Mucosa of descending colon (tissue), 3 donors: Measurements from ENCODE around the gene INO80B. TPM values are rescaled to one million over a fixed set of nuclear protein-coding genes. Genes with fewer than 3 reads are reported as not detected.

Experiments
- ATAC-seq: fragments of 200-7000 bp; cut with Tn5 transposase; one replicate; pipeline ENCODE4 v1.9.1; 2020; ENCODE audit warnings: mild to moderate bottlenecking, moderate library complexity
- DNase-seq, 3 donors: peaks; one replicate each; pipeline ENCODE4 v3.0.0-alpha.2; 2020
- H3K36me3 ChIP-seq: fragments of 200-600 bp; one replicate; pipeline ENCODE4 v1.8.0; 2021; ENCODE audit warnings: low read depth, mild to moderate bottlenecking
- H3K4me1 ChIP-seq: fragments of 200-600 bp; one replicate; pipeline ENCODE4 v1.8.0; 2021; ENCODE audit warnings: low read depth, mild to moderate bottlenecking
- H3K4me3 ChIP-seq: fragments of 200-600 bp; one replicate; pipeline ENCODE4 v1.8.0; 2021; ENCODE audit warnings: mild to moderate bottlenecking
- H3K9me3 ChIP-seq: fragments of 200-600 bp; one replicate; pipeline ENCODE4 v1.8.0; 2021; ENCODE audit warnings: mild to moderate bottlenecking
- intact Hi-C, 2 donors: fragments of 100-400 bp; cut with DNase I in 1 of 2; cut with micrococcal nuclease in 1 of 2; formaldehyde crosslinking; loops; one replicate each; pipeline versions ENCODE4 v1.11.0 to v1.11.1; 2022; cut with DNase I, micrococcal nuclease
- total RNA-seq, 3 donors: library from RNA; stranded (reverse); fragmentation: NEBNext Ultra II Directional in 2 of 3; extraction: Animal tissue kit (Norgen Biotek cat#: 25700) in 2 of 3; gene quantifications; one replicate each; pipeline versions ENCODE4 v1.2.1 to v1.2.4, GENCODE V29; 2021 to 2023
- TF ChIP-seq, protein P1 (sequence below): fragments of 200-600 bp; IDR thresholded peaks from one replicate; pipeline ENCODE4 v1.8.0; 2022; ENCODE audit warnings: antibody characterized with exemption, mild to moderate bottlenecking
- donor health status: DM: no; HTN: no; CAD: no; lungs with moderate emphysema.
- donor health status: DM: no; HTN: no; CAD: no.
- donor health status: DM: no; HTN: yes; CAD: no.

INO80B gene
- total RNA-seq, 3 donors from 2014 or later, result 25.0 to 36.5 (median 32.3) TPM

DNA sequence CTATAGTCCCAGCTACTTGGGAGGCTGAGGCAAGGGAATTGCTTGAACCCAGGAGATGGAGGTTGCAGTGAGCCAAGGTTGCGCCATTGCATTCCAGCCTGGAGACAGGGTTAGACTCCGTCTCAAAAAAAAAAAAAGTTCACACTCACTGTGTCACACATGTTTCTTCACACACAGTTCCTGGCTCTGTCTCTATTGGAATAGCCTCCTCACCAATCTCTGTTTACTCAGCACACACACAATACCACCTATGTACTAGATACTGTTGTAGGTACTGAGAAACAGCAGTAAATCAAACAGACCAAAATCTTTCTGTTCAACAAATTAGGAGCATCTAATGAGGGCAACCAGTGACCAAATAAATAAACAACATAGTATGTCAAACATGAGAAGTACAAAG, 31.3 kb downstream of the INO80B start:
- intact Hi-C loops, result loop anchor here in 1 of 2 donors (10.0 kb wide), 1 partner anchor 49 kb away; no protein-coding TSS in a partner anchor
- Histone ChIP-seq H3K4me3 (no peak overlapping the region), H3K36me3 (peaks cover 5% of the 10 kb centered on the region), H3K4me1 (peaks cover 13% of the 10 kb centered on the region), H3K9me3 (no peaks in the 10 kb centered on the region)
- no peak for ATAC-seq
- no peak for DNase-seq
- TF ChIP-seq, protein P1, sequence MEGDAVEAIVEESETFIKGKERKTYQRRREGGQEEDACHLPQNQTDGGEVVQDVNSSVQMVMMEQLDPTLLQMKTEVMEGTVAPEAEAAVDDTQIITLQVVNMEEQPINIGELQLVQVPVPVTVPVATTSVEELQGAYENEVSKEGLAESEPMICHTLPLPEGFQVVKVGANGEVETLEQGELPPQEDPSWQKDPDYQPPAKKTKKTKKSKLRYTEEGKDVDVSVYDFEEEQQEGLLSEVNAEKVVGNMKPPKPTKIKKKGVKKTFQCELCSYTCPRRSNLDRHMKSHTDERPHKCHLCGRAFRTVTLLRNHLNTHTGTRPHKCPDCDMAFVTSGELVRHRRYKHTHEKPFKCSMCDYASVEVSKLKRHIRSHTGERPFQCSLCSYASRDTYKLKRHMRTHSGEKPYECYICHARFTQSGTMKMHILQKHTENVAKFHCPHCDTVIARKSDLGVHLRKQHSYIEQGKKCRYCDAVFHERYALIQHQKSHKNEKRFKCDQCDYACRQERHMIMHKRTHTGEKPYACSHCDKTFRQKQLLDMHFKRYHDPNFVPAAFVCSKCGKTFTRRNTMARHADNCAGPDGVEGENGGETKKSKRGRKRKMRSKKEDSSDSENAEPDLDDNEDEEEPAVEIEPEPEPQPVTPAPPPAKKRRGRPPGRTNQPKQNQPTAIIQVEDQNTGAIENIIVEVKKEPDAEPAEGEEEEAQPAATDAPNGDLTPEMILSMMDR, result no peak

DNA sequence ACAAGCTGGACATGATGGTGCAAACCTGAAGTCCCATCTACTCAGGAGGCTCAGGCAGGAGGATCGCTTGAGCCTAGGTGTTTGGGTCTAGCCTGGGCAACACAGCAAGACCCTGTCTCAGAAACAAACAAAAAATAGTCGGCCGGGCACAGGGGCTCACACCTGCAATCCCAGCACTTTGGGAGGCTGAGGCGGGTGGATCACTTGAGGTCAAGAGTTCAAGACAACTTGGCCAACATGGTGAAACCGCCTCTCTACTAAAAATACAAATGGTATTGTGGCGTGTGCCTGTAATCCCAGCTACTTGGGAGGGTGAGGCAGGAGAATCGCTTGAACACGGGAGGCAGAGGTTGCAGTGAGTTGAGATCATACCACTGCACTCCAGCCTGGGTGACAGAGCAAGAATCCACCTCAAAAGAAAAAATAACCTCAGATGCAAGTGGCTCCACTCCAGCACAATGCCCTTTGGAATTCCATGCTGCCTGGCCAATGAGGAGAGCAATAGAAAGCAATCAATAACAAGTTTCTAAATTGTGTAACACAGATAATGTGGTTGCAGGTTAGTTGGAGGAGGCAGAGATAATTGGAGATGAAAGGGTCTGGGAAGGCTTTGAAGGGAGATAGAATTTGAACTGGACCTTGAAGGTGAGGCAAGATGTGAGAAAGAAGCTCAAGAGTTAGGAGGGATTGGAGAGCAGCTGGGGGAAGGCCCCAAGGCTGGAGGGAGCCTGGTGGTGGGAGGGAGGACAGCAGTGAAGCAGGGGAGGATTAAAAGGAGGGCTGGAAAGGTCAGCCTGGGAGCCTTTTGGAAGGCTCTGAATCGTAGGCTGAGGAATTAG, 34.0 kb downstream of the INO80B start:
- no peaks in the 10 kb centered on the region for H3K36me3 ChIP-seq
- DNase-seq, result peak in 2 of 3 donors; percentile 4 to 11
- intact Hi-C loops, result loop anchor here in 1 of 2 donors (10.0 kb wide), 1 partner anchor 46 kb away; no protein-coding TSS in a partner anchor
- TF ChIP-seq, protein P1, result no peak
- H3K4me1 ChIP-seq, result peaks cover under 1% of the 10 kb centered on the region
- no peak overlapping the region for H3K4me3 ChIP-seq
- no peak for ATAC-seq
- no peaks in the 10 kb centered on the region for H3K9me3 ChIP-seq

DNA sequence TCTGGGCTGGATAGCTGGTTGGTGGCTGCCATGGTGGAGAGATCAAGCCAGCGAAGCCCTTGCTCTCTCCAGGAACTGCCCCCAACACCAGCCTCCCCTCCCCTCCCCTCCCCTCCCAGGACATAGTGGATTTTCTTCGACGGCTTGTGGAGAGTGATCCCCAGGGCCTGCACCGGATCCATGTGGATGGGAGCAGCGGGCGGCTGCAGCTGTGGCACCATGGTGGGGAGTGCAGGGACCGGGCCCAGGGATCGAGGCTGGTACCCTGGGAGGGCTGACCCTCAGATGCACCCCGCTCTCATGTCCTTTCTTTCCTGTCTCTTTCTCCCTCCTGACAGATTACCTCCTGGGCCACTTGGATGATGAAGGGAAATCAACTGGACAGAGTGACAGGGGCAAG, 35.0 kb downstream of the INO80B start:
- no peak for ATAC-seq

DNA sequence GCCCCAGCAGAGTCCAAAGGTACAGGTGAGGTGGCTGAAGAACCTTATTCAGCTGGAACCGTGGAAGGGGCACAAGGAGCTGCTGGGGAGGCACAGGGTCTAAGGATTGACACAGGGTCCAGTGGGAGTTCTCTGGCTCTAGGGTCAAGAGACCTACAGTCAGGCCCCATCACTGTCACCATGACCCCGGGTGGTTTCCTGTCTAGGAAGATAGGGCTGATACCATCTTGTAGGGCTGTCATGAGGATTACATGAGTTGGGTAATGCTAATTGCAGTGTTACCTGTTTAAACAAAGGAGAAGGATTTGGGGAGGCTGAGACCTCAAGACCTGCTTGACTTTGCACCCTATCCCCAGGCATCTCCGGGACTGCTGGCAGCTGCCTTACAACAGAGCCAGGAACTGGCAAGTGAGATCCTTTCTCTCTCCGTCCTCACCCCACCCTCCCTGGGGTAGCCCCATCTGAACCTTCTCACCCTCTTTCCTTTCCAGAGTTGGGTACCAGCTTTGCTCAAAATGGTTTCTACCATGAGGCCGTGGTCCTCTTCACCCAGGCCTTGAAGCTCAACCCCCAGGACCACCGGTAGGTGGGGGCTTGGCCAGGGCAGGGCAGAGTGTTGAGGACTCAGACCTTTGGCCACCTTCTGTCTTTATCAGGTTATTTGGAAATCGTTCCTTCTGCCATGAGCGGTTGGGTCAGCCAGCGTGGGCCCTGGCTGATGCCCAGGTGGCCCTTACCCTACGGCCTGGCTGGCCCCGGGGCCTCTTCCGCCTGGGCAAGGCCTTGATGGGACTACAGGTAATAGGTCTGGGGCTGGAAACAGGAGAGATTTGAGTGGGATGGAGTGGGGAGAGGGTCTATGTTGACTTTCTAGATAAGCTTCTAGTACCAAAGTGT, 37.0 kb downstream of the INO80B start:
- intact Hi-C loops, result no loop called here
- TF ChIP-seq, protein P1, result no peak
- ATAC-seq (no peak), DNase-seq (peak in 2 of 3 donors; percentile 14 to 15)
- H3K9me3 ChIP-seq, result no peaks in the 10 kb centered on the region
- no peak overlapping the region for H3K4me3 ChIP-seq
- no peaks in the 10 kb centered on the region for H3K36me3 ChIP-seq
- no peaks in the 10 kb centered on the region for H3K4me1 ChIP-seq

More for the DNA sequence above, 35.0 kb downstream of the INO80B start:
- Histone ChIP-seq H3K36me3 (no peaks in the 10 kb centered on the region), H3K4me1 (no peaks in the 10 kb centered on the region), H3K9me3 (no peaks in the 10 kb centered on the region), H3K4me3 (no peak overlapping the region)
- intact Hi-C loops, result loop anchor here in 1 of 2 donors (10.0 kb wide), 1 partner anchor 45 kb away; no protein-coding TSS in a partner anchor
- TF ChIP-seq, protein P1, result no peak
- DNase-seq, result peak in 2 of 3 donors; percentile 13 to 39

DNA sequence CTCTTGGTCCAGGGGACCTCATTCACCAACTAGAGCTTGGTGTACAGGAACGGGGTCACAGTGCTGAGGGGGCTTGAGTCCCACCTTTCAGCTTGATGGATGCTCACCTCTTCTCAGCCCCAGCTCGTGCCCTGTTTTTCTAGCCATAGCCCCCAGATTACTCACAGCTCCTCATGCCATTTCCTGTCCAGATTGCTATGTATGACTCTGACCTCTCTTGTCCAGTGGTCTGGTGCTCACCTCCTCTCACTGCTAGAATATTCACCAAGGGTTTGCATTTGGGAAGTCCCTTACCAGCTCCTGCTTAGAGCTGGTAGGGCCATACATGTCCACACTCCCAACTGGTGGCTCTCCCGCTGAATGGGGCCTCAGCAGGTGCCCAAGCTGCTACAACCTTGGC, 38.7 kb downstream of the INO80B start:
- ATAC-seq (no peak), DNase-seq (peak in 2 of 3 donors; percentile 4 to 18)
- H3K4me1 ChIP-seq, result peaks cover 7% of the 10 kb centered on the region
- TF ChIP-seq, protein P1, result no peak
- no peaks in the 10 kb centered on the region for H3K9me3 ChIP-seq
- H3K4me3 ChIP-seq, result no peak overlapping the region
- no peaks in the 10 kb centered on the region for H3K36me3 ChIP-seq
- intact Hi-C loops, result no loop called here
